ENCODE data around the gene ZC3H7B. TPM values are rescaled to one million over a fixed set of nuclear protein-coding genes. Genes with fewer than 3 reads are reported as not detected.
"Not testable (repeated sequence)": the region's sequence is repeated elsewhere in the genome, so short reads cannot be mapped to it uniquely, and the experiment has no call there.

The ZC3H7B gene
- total and polyA plus RNA-seq, 2 donors (not counting 3 experiments of a cell fraction or from before 2014, with no cell fraction given): 66.8 to 95.9 TPM

DNA sequence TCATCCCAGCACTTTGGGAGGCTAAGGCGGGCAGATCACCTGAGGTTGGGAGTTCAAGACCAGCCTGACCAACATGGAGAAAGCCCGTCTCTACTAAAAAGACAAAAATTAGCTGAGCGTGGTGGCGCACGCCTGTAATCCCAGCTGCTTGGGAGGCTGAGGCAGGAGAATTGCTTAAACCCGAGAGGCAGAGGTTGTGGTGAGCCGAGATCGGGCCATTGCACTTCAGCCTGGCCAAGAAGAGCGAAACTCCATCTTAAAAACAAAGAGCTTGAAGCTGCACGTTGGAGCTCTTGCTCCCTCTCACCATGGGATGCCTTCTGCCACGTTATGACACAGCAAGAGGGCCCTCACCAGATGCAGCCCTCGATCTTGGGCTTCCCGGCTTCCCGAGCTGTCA is 101.5 kb downstream of the ZC3H7B start:
- H3K79me2 ChIP-seq (ENCODE audit: control insufficient read depth, insufficient read depth, low read length); H3K4me3 ChIP-seq (replicated peaks in 1 of 3; ENCODE audit: insufficient read depth in 1 of 3, low read depth in 1 of 3, low read length in 3 of 3); H3K9me3 ChIP-seq (replicated peaks; ENCODE audit: control insufficient read depth, insufficient read depth, low read length); H3K9me1 ChIP-seq (replicated peaks; ENCODE audit: control insufficient read depth, extremely low read depth, insufficient read depth, low read length); FAIRE-seq; H3K27ac ChIP-seq (ENCODE audit: insufficient read depth, low read depth, low read length); dilution Hi-C loops (cut with MboI; ENCODE audit: extremely low pct_ligation_motif_present, low sequenced_read_pairs); H2AFZ ChIP-seq (ENCODE audit: low read depth, low read length); H4K20me1 ChIP-seq (replicated peaks; ENCODE audit: control insufficient read depth, extremely low read depth, insufficient read depth, low read length); H3K4me1 ChIP-seq (ENCODE audit: control insufficient read depth, extremely low read depth, insufficient read depth, low read length); DNase-seq (ENCODE audit: low read depth, low spot score); H3K9ac ChIP-seq (replicated peaks; ENCODE audit: extremely low read depth, insufficient read depth, low read length); BruUV-seq (replicated peaks); H3K4me2 ChIP-seq (ENCODE audit: insufficient read depth, low read length); H3K27me3 ChIP-seq (ENCODE audit: control insufficient read depth in 2 of 2, insufficient read depth in 2 of 2, low read length in 2 of 2); H3K36me3 ChIP-seq (ENCODE audit: control insufficient read depth in 2 of 2, extremely low read depth in 1 of 2, insufficient read depth in 2 of 2, low read length in 2 of 2); intact Hi-C loops (cut with micrococcal nuclease): not testable (repeated sequence)
- ChIA-PET CTCF (interaction anchor here (0.8 to 7.9 kb wide), 13 partner anchors 11 to 187 kb away, joined by 3 to 251 read pairs (median 18); partner anchors contain the start of genes PMM1, POLR3H, TEF and TOB2), POLR2A (interaction anchor here (0.6 to 0.7 kb wide), 2 partner anchors 13 to 63 kb away, joined by 3 read pairs; no protein-coding TSS in a partner anchor)

DNA sequence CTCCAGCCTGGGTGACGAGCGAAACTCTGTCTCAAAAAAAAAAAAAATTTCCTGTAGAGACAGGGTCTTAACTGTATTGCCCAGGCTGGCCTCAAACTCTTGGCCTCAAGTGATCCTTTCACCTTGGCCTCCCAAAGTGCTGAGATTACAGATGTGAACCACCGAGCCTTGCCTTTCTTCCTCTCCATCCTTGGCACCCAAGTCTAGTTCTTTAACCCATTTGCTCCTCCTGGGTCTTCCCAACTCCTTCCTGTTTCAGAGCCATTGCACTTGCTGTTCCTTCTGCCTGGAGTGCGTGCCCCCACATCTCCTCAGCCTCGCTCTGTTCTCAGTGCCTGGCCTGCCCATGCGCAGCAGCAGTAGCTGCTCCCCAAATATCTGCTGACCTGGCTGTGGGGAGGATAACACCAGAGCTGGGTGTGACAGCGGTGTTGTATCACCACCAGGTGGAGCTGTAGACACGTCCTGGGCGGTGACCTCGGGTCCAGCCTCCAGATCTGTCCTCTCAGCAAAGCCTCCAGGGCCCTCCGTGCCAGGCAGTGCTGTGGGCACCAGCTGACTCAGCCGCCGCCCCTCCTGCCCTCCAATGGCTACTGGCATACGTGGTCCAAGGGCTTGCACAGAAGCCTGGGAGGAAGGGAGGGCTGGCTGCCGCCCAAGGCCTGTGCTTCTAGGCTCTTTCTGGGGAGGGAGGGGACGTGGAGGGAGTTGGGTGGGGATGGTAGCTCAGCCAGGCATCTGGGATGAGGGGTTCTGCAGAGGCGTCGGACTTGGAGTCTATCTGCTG is 102.4 kb downstream of the ZC3H7B start:
- no TSS peak for BruUV-seq (replicated peaks)
- no peak overlapping the region for H3K9ac ChIP-seq (replicated peaks; ENCODE audit: extremely low read depth, insufficient read depth, low read length)

More for the DNA sequence above, 102.4 kb downstream of the ZC3H7B start:
- H3K9me3 ChIP-seq (replicated peaks; ENCODE audit: control insufficient read depth, insufficient read depth, low read length): no peaks in the 10 kb centered on the region
- H3K9me1 ChIP-seq (replicated peaks; ENCODE audit: control insufficient read depth, extremely low read depth, insufficient read depth, low read length): no peaks in the 10 kb centered on the region
- no peaks in the 10 kb centered on the region for H3K36me3 ChIP-seq (ENCODE audit: control insufficient read depth in 2 of 2, extremely low read depth in 1 of 2, insufficient read depth in 2 of 2, low read length in 2 of 2)
- H3K27me3 ChIP-seq (ENCODE audit: control insufficient read depth in 2 of 2, insufficient read depth in 2 of 2, low read length in 2 of 2): no peaks in the 10 kb centered on the region
- no peaks in the 10 kb centered on the region for H3K4me1 ChIP-seq (ENCODE audit: control insufficient read depth, extremely low read depth, insufficient read depth, low read length)
- no peaks in the 10 kb centered on the region for H4K20me1 ChIP-seq (replicated peaks; ENCODE audit: control insufficient read depth, extremely low read depth, insufficient read depth, low read length)
- no peak overlapping the region for H3K4me2 ChIP-seq (ENCODE audit: insufficient read depth, low read length)
- peak overlapping the region; percentile 40 for H2AFZ ChIP-seq (ENCODE audit: low read depth, low read length)
- dilution Hi-C loops (cut with MboI; ENCODE audit: extremely low pct_ligation_motif_present, low sequenced_read_pairs) (no loop called here), intact Hi-C loops (cut with micrococcal nuclease) (loop anchor here (1.0 kb wide), 3 partner anchors 65 to 194 kb away; partner anchors contain the start of gene PHF5A)
- ChIA-PET CTCF (interaction anchor here (0.6 to 7.9 kb wide), 38 partner anchors 9 to 481 kb away, joined by 3 to 251 read pairs (median 6); partner anchors contain the start of genes ACO2, PHF5A, PMM1 and POLR3H), POLR2A (interaction anchor here (0.6 to 0.9 kb wide), 3 partner anchors 42 to 186 kb away, joined by 3 read pairs; partner anchors contain the start of genes PMM1 and TOB2)
- peak; percentile 80 for DNase-seq (ENCODE audit: low read depth, low spot score)
- no peaks in the 10 kb centered on the region for H3K79me2 ChIP-seq (ENCODE audit: control insufficient read depth, insufficient read depth, low read length)
- no peak overlapping the region for H3K27ac ChIP-seq (ENCODE audit: insufficient read depth, low read depth, low read length)
- peak; percentile 95 for FAIRE-seq
- no peak overlapping the region for H3K4me3 ChIP-seq (replicated peaks in 1 of 3; ENCODE audit: insufficient read depth in 1 of 3, low read depth in 1 of 3, low read length in 3 of 3)
- TF ChIP-seq POLR2AphosphoS5 (IDR thresholded peaks at IDR 0.05; ENCODE audit: insufficient read depth, low read depth, low read length) (peak; percentile 39), JUN (IDR thresholded peaks at IDR 0.05; ENCODE audit: borderline replicate concordance, insufficient read depth, insufficient read length, low read depth) (no peak), FOS (IDR thresholded peaks at IDR 0.05; ENCODE audit: borderline replicate concordance, insufficient read depth, low read length) (no peak), MYC (IDR thresholded peaks at IDR 0.05; ENCODE audit: low read depth, low read length) (no peak), GATA2 (IDR thresholded peaks at IDR 0.05; ENCODE audit: insufficient read depth, insufficient read length, low read depth, low read length) (no peak)
- TF ChIP-seq, protein P1, sequence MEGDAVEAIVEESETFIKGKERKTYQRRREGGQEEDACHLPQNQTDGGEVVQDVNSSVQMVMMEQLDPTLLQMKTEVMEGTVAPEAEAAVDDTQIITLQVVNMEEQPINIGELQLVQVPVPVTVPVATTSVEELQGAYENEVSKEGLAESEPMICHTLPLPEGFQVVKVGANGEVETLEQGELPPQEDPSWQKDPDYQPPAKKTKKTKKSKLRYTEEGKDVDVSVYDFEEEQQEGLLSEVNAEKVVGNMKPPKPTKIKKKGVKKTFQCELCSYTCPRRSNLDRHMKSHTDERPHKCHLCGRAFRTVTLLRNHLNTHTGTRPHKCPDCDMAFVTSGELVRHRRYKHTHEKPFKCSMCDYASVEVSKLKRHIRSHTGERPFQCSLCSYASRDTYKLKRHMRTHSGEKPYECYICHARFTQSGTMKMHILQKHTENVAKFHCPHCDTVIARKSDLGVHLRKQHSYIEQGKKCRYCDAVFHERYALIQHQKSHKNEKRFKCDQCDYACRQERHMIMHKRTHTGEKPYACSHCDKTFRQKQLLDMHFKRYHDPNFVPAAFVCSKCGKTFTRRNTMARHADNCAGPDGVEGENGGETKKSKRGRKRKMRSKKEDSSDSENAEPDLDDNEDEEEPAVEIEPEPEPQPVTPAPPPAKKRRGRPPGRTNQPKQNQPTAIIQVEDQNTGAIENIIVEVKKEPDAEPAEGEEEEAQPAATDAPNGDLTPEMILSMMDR (IDR thresholded peaks at IDR 0.05; ENCODE audit: extremely low read depth in 1 of 2, insufficient read depth in 1 of 2, low read depth in 1 of 2, low read length in 2 of 2): peak; percentile 94 to 97
- TF ChIP-seq, protein P2, sequence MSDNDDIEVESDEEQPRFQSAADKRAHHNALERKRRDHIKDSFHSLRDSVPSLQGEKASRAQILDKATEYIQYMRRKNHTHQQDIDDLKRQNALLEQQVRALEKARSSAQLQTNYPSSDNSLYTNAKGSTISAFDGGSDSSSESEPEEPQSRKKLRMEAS (IDR thresholded peaks at IDR 0.05; ENCODE audit: insufficient read depth, insufficient read length): no peak

Data from endothelial cell of umbilical vein (primary cell).